H9 (cell line): ENCODE measurements around the gene C5orf58. TPM values are rescaled to one million over a fixed set of nuclear protein-coding genes. Genes with fewer than 3 reads are reported as not detected.

Experiments
- DNase-seq: peaks from one replicate; pipeline ENCODE4 v3.0.0-alpha.2; 2017
- H2AFZ ChIP-seq: one replicate; pipeline ENCODE4 v1.6.1; 2013; ENCODE audit warnings: mild to moderate bottlenecking, low read length, control low read depth, moderate library complexity
- H2AK5ac ChIP-seq: 2 replicates; pipeline ENCODE4 v1.6.1; 2013; ENCODE audit warnings: low read length, control low read depth, mixed read lengths; ENCODE audit not compliant: insufficient read length
- H2BK120ac ChIP-seq: one replicate; pipeline ENCODE4 v1.6.1; 2013; ENCODE audit warnings: low read depth, mild to moderate bottlenecking, low read length, control low read depth, inconsistent platforms; ENCODE audit not compliant: poor library complexity, severe bottlenecking
- H2BK12ac ChIP-seq: 2 replicates; pipeline ENCODE4 v1.6.1; 2013; ENCODE audit warnings: low read length, control low read depth, mixed read lengths, low read depth; ENCODE audit not compliant: insufficient read length
- H2BK15ac ChIP-seq: 2 replicates; pipeline ENCODE4 v1.6.1; 2013; ENCODE audit warnings: low read depth, low read length, control low read depth
- H2BK20ac ChIP-seq: one replicate; pipeline ENCODE4 v1.6.1; 2013; ENCODE audit warnings: low read depth, mild to moderate bottlenecking, low read length, control low read depth, inconsistent platforms; ENCODE audit not compliant: poor library complexity, severe bottlenecking
- H2BK5ac ChIP-seq: 2 replicates; pipeline ENCODE4 v1.6.1; 2013; ENCODE audit warnings: low read length, control low read depth, mixed read lengths; ENCODE audit not compliant: insufficient read length
- H3K14ac ChIP-seq: 2 replicates; pipeline ENCODE4 v1.6.1; 2013; ENCODE audit warnings: low read length, control low read depth; ENCODE audit not compliant: insufficient read depth
- H3K18ac ChIP-seq: 2 replicates; pipeline ENCODE4 v1.6.1; 2013; ENCODE audit warnings: low read depth, mild to moderate bottlenecking, mixed read lengths, low read length, control low read depth; ENCODE audit not compliant: insufficient read length
- H3K23ac ChIP-seq: 2 replicates; pipeline ENCODE4 v1.6.1; 2013; ENCODE audit warnings: low read length, control low read depth, mixed read lengths, low read depth; ENCODE audit not compliant: insufficient read length
- H3K23me2 ChIP-seq: 2 replicates; pipeline ENCODE4 v1.6.1; 2013; ENCODE audit warnings: low read depth, mild to moderate bottlenecking, mixed read lengths, low read length, control low read depth; ENCODE audit not compliant: insufficient read length, poor library complexity, severe bottlenecking
- H3K27ac ChIP-seq: 2 replicates; pipeline ENCODE4 v1.5.1; 2013; ENCODE audit warnings: low read length, control low read depth, mixed read lengths, low read depth; ENCODE audit not compliant: insufficient read length
- H3K27me3 ChIP-seq: 2 replicates; pipeline ENCODE4 v1.6.1; 2013; ENCODE audit warnings: low read length, control low read depth, inconsistent platforms; ENCODE audit not compliant: insufficient read depth
- H3K4ac ChIP-seq: 2 replicates; pipeline ENCODE4 v1.6.1; 2013; ENCODE audit warnings: low read depth, mild to moderate bottlenecking, control low read depth, inconsistent platforms, low read length, moderate library complexity
- H3K4me1 ChIP-seq: 2 replicates; pipeline ENCODE4 v1.6.1; 2013; ENCODE audit warnings: low read length, control low read depth, inconsistent platforms; ENCODE audit not compliant: insufficient read depth
- H3K4me2 ChIP-seq: 2 replicates; pipeline ENCODE4 v1.6.1; 2013; ENCODE audit warnings: low read length, control low read depth, mixed read lengths; ENCODE audit not compliant: insufficient read length, insufficient read depth
- H3K56ac ChIP-seq: 2 replicates; pipeline ENCODE4 v1.6.1; 2013; ENCODE audit warnings: low read depth, mild to moderate bottlenecking, mixed read lengths, low read length, control low read depth; ENCODE audit not compliant: insufficient read length
- H3K79me1 ChIP-seq: 2 replicates; pipeline ENCODE4 v1.6.1; 2013; ENCODE audit warnings: low read depth, mild to moderate bottlenecking, moderate library complexity, low read length, control low read depth, inconsistent platforms; ENCODE audit not compliant: insufficient read depth, poor library complexity, severe bottlenecking
- H3K79me2 ChIP-seq: 2 replicates; pipeline ENCODE4 v1.6.1; 2013; ENCODE audit warnings: low read length, control low read depth, inconsistent platforms; ENCODE audit not compliant: insufficient read depth
- H3K9ac ChIP-seq: 2 replicates; pipeline ENCODE4 v1.6.1; 2013; ENCODE audit warnings: low read length, control low read depth, mixed read lengths; ENCODE audit not compliant: insufficient read length; ENCODE audit errors: extremely low read depth
- H3K9me3 ChIP-seq: one replicate; pipeline ENCODE4 v1.6.1; 2013; ENCODE audit warnings: low read depth, low read length, inconsistent platforms; ENCODE audit not compliant: control insufficient read depth
- H3T11ph ChIP-seq: one replicate; pipeline ENCODE4 v1.6.1; 2013; ENCODE audit warnings: mild to moderate bottlenecking, low read length, control low read depth, inconsistent platforms
- H4K20me1 ChIP-seq: one replicate; pipeline ENCODE4 v1.6.1; 2013; ENCODE audit not compliant: control insufficient read depth, insufficient read length, insufficient read depth
- H4K5ac ChIP-seq: 2 replicates; pipeline ENCODE4 v1.6.1; 2013; ENCODE audit warnings: low read depth, mild to moderate bottlenecking, mixed read lengths, low read length, control low read depth; ENCODE audit not compliant: insufficient read length
- H4K8ac ChIP-seq: replicated peaks from 2 replicates; pipeline ENCODE4 v1.6.1; 2013; ENCODE audit warnings: low read length, control low read depth, mixed read lengths, low read depth; ENCODE audit not compliant: insufficient read length
- H4K91ac ChIP-seq: 2 replicates; pipeline ENCODE4 v1.6.1; 2013; ENCODE audit warnings: low read depth, mild to moderate bottlenecking, moderate library complexity, mixed read lengths, low read length, control low read depth; ENCODE audit not compliant: insufficient read length
- H3K27ac Mint-ChIP-seq, 3 experiments: 2 replicates in 2 of 3; 3 replicates in 1 of 3; pipeline ENCODE4 v1.8.0; 2020 to 2021; ENCODE audit warnings: mixed read lengths in 3 of 3, mild to moderate bottlenecking in 1 of 3, moderate library complexity in 1 of 3
- H3K27me3 Mint-ChIP-seq: 2 replicates; pipeline ENCODE4 v1.8.0; 2021; ENCODE audit warnings: low read depth, mild to moderate bottlenecking, moderate library complexity, mixed read lengths
- H3K36me3 Mint-ChIP-seq, 3 experiments: 2 replicates in 2 of 3; 3 replicates in 1 of 3; pipeline ENCODE4 v1.8.0; 2020 to 2021; ENCODE audit warnings: low read depth in 3 of 3, mixed read lengths in 3 of 3; ENCODE audit not compliant: insufficient read depth in 1 of 3
- H3K4me1 Mint-ChIP-seq, 2 experiments: 2 replicates each; pipeline ENCODE4 v1.8.0; 2020; ENCODE audit warnings: mixed read lengths in 2 of 2
- H3K4me3 Mint-ChIP-seq, 2 experiments: 2 replicates in 1 of 2; 3 replicates in 1 of 2; pipeline ENCODE4 v1.8.0; 2020 to 2021; ENCODE audit warnings: mild to moderate bottlenecking in 2 of 2, mixed read lengths in 2 of 2, moderate library complexity in 1 of 2
- H3K9me3 Mint-ChIP-seq, 2 experiments: 2 replicates in 1 of 2; 3 replicates in 1 of 2; pipeline ENCODE4 v1.8.0; 2020; ENCODE audit warnings: mild to moderate bottlenecking in 2 of 2, mixed read lengths in 2 of 2, moderate library complexity in 1 of 2
- CTCF ChIP-seq: fragments of 200-600 bp; sonication (generic); conservative IDR thresholded peaks from 3 replicates; pipeline ENCODE4 v1.8.0; 2021; ENCODE audit warnings: antibody characterized with exemption, mild to moderate bottlenecking
- WGBS: extraction: QIAGEN DNeasy Blood & Tissue Kit; methylation state at CpG from one replicate; pipeline ENCODE4 v1.1.7; 2013; ENCODE audit warnings: missing lambda C conversion rate, low lambda C conversion rate, mixed read lengths; ENCODE audit not compliant: insufficient read length; ENCODE audit errors: extremely low coverage; 5-methylcytosine and 5-hydroxymethylcytosine counted together
- total RNA-seq: library from RNA; stranded (reverse); gene quantifications from 2 replicates; pipeline ENCODE4 v1.2.1, GENCODE V29; 2021

Gene C5orf58
- total RNA-seq, 1 experiment from 2014 or later, result 0.90 TPM

GRCh38 chr5:170290498-170290897 is 57.7 kb downstream of the C5orf58 start:
- no peaks in the 10 kb centered on the region for H3K79me2 ChIP-seq

More at GRCh38 chr5:170290498-170290897, 57.7 kb downstream of the C5orf58 start:
- H4K91ac ChIP-seq, result no peak overlapping the region
- peaks cover 11 to 18% (median 13%) of the 10 kb centered on the region in 3 experiments; a peak in 6 of 7 replicates for H3K36me3 Mint-ChIP-seq
- no peak overlapping the region for H3K9ac ChIP-seq
- peaks cover 19 to 33% of the 10 kb centered on the region in 2 experiments for H3K4me1 Mint-ChIP-seq
- no peak overlapping the region for H4K5ac ChIP-seq
- no peak overlapping the region for H3K14ac ChIP-seq
- no peak overlapping the region for H3K18ac ChIP-seq
- no peak overlapping the region for H3K27ac ChIP-seq
- TF ChIP-seq CTCF, result no peak
- no peak overlapping the region for H2BK20ac ChIP-seq
- no peak overlapping the region for H3K4me3 Mint-ChIP-seq
- no peak overlapping the region for H3T11ph ChIP-seq
- H2AFZ ChIP-seq, result no peak overlapping the region
- no peak for DNase-seq
- no peak overlapping the region for H2BK120ac ChIP-seq
- no peak overlapping the region for H4K8ac ChIP-seq
- no peaks in the 10 kb centered on the region for H4K20me1 ChIP-seq
- H2BK5ac ChIP-seq, result no peak overlapping the region
- H3K23ac ChIP-seq, result no peak overlapping the region
- H3K23me2 ChIP-seq, result peaks cover 3% of the 10 kb centered on the region
- H2BK12ac ChIP-seq, result no peak overlapping the region
- peaks cover 19 to 24% of the 10 kb centered on the region in 2 experiments for H3K9me3 Mint-ChIP-seq
- H2AK5ac ChIP-seq, result no peak overlapping the region
- H3K27ac Mint-ChIP-seq, result no peak overlapping the region
- no peak overlapping the region for H3K4ac ChIP-seq
- H3K79me1 ChIP-seq, result no peaks in the 10 kb centered on the region
- H3K4me1 ChIP-seq, result peaks cover 5% of the 10 kb centered on the region; the same call in 1 of the 2 replicates
- H3K56ac ChIP-seq, result no peak overlapping the region
- peaks cover 10% of the 10 kb centered on the region for H3K27me3 Mint-ChIP-seq
- no CpG with 5 or more reads among the region's 3 CpGs for whole genome bisulfite sequencing
- no peaks in the 10 kb centered on the region for H3K27me3 ChIP-seq
- peaks cover 12% of the 10 kb centered on the region for H3K9me3 ChIP-seq
- H3K4me2 ChIP-seq, result no peak overlapping the region
- no peak overlapping the region for H2BK15ac ChIP-seq
